Liver (tissue), 9 donors: ENCODE measurements around the gene MYOZ2. TPM values are rescaled to one million over a fixed set of nuclear protein-coding genes. Genes with fewer than 3 reads are reported as not detected.

Experiments used
- DNase-seq: peaks from one replicate; pipeline ENCODE4 v3.0.0-alpha.2; 2017; ENCODE audit warnings: low spot score
- H3K27ac ChIP-seq, 2 donors: one replicate each; pipeline ENCODE4 v1.7.0; 2013; ENCODE audit warnings: inconsistent platforms in 2 of 2, low read length in 2 of 2, control low read depth in 1 of 2, low read depth in 1 of 2, mild to moderate bottlenecking in 1 of 2
- H3K27me3 ChIP-seq, 4 donors: one replicate each; pipeline versions ENCODE4 v1.6.1 to v1.7.0; 2013; ENCODE audit warnings: low read length in 3 of 4, inconsistent platforms in 1 of 4, mild to moderate bottlenecking in 1 of 4, moderate library complexity in 1 of 4; ENCODE audit not compliant: control insufficient read depth in 4 of 4, insufficient read depth in 4 of 4
- H3K36me3 ChIP-seq, 4 donors: one replicate each; pipeline versions ENCODE4 v1.6.1 to v1.7.0; 2013; ENCODE audit warnings: low read length in 3 of 4, mild to moderate bottlenecking in 3 of 4, low read depth in 1 of 4, moderate library complexity in 1 of 4; ENCODE audit not compliant: control insufficient read depth in 4 of 4, insufficient read depth in 3 of 4
- H3K4me1 ChIP-seq, 4 donors: one replicate each; pipeline versions ENCODE4 v1.6.1 to v1.7.0; 2013; ENCODE audit warnings: low read length in 3 of 4, mild to moderate bottlenecking in 3 of 4, moderate library complexity in 1 of 4; ENCODE audit not compliant: control insufficient read depth in 4 of 4, insufficient read depth in 4 of 4
- H3K4me3 ChIP-seq, 3 donors: one replicate each; pipeline versions ENCODE4 v1.6.1 to v1.7.0; 2013; ENCODE audit warnings: low read length in 3 of 3, control low read depth in 1 of 3, low read depth in 1 of 3, mild to moderate bottlenecking in 1 of 3
- H3K9ac ChIP-seq, 2 donors: one replicate each; pipeline ENCODE4 v1.7.0; 2013; ENCODE audit warnings: low read length in 2 of 2, mild to moderate bottlenecking in 2 of 2, moderate library complexity in 2 of 2, control low read depth in 1 of 2, low read depth in 1 of 2
- H3K9me3 ChIP-seq, 4 donors: one replicate each; pipeline versions ENCODE4 v1.6.1 to v1.7.0; 2013; ENCODE audit warnings: low read length in 3 of 4; ENCODE audit not compliant: control insufficient read depth in 4 of 4
- CTCF ChIP-seq: fragments of 150-350 bp; IDR thresholded peaks from 2 replicates; pipeline ENCODE4 v1.5.1; 2017; ENCODE audit warnings: improper control_type of control experiment, low read depth, low read length; ENCODE audit not compliant: missing input control
- EGR1 ChIP-seq, 2 donors: IDR thresholded peaks; 2 replicates each; pipeline ENCODE4 v1.6.1; 2016 to 2018; ENCODE audit warnings: antibody characterized with exemption in 2 of 2, low read depth in 2 of 2
- FOXA1 ChIP-seq: IDR thresholded peaks from 2 replicates; pipeline ENCODE4 v1.6.1; 2016; ENCODE audit warnings: antibody characterized with exemption
- FOXA2 ChIP-seq: IDR thresholded peaks from 2 replicates; pipeline ENCODE4 v1.6.1; 2016; ENCODE audit warnings: antibody characterized with exemption
- GABPA ChIP-seq, 2 donors: IDR thresholded peaks in 1 of 2; conservative IDR thresholded peaks in 1 of 2; 2 replicates each; pipeline ENCODE4 v1.6.1; 2016; ENCODE audit warnings: antibody characterized with exemption in 2 of 2, mild to moderate bottlenecking in 1 of 2, moderate library complexity in 1 of 2
- HNF4A ChIP-seq, 2 donors: conservative IDR thresholded peaks; 2 replicates each; pipeline ENCODE4 v1.6.1; 2016; ENCODE audit warnings: antibody characterized with exemption in 2 of 2, mild to moderate bottlenecking in 2 of 2
- HNF4G ChIP-seq: IDR thresholded peaks from 2 replicates; pipeline ENCODE4 v1.6.1; 2016; ENCODE audit warnings: antibody characterized with exemption
- JUND ChIP-seq, 2 donors: IDR thresholded peaks; 2 replicates each; pipeline ENCODE4 v1.6.1; 2016; ENCODE audit warnings: antibody characterized with exemption in 2 of 2
- NR2F2 ChIP-seq: IDR thresholded peaks from 2 replicates; pipeline ENCODE4 v1.6.1; 2016; ENCODE audit warnings: antibody characterized with exemption
- RAD21 ChIP-seq, 2 donors: IDR thresholded peaks; 2 replicates each; pipeline ENCODE4 v1.6.1; 2016; ENCODE audit warnings: antibody characterized with exemption in 2 of 2, mild to moderate bottlenecking in 2 of 2
- REST ChIP-seq: IDR thresholded peaks from 2 replicates; pipeline ENCODE4 v1.6.1; 2016; ENCODE audit warnings: antibody characterized with exemption, mild to moderate bottlenecking
- RXRA ChIP-seq, 2 donors: IDR thresholded peaks; 2 replicates each; pipeline ENCODE4 v1.6.1; 2017 to 2018; ENCODE audit warnings: antibody characterized with exemption in 2 of 2, mild to moderate bottlenecking in 1 of 2
- SP1 ChIP-seq: IDR thresholded peaks from 2 replicates; pipeline ENCODE4 v1.6.1; 2018; ENCODE audit warnings: antibody characterized with exemption, mild to moderate bottlenecking
- TAF1 ChIP-seq: conservative IDR thresholded peaks from 2 replicates; pipeline ENCODE4 v1.6.1; 2016; ENCODE audit warnings: antibody characterized with exemption, mild to moderate bottlenecking
- YY1 ChIP-seq: IDR thresholded peaks from 2 replicates; pipeline ENCODE4 v1.6.1; 2016; ENCODE audit warnings: antibody characterized with exemption, mild to moderate bottlenecking
- ZBTB33 ChIP-seq: IDR thresholded peaks from 2 replicates; pipeline ENCODE4 v1.6.1; 2016; ENCODE audit warnings: antibody characterized with exemption
- WGBS: extraction: QIAGEN DNeasy Blood & Tissue Kit; methylation state at CpG from one replicate; pipeline ENCODE4 v1.1.7; 2013; 5-methylcytosine and 5-hydroxymethylcytosine counted together
- polyA plus RNA-seq, 2 donors: library from polyadenylated mRNA; stranded (reverse) in 1 of 2; unstranded in 1 of 2; fragments of 200-250 nt in 1 of 2; fragments of >200 nt in 1 of 2; fragmentation: Nextera tagmentation in 1 of 2; extraction: Ambion mirVana in 1 of 2; gene quantifications; one replicate each; pipeline versions ENCODE4 v1.2.1 to v1.2.3, GENCODE V29; 2013 to 2015
- total RNA-seq, 2 donors: library from RNA; depleted of rRNA; stranded (reverse); fragments of >200 nt; gene quantifications; one replicate each; pipeline ENCODE4 v1.2.3, GENCODE V29; 2014
- TF ChIP-seq, protein P1 (sequence below): IDR thresholded peaks from 2 replicates; pipeline ENCODE4 v1.6.1; 2016; ENCODE audit warnings: antibody characterized with exemption
- TF ChIP-seq, protein P2 (sequence below): IDR thresholded peaks from 2 replicates; pipeline ENCODE4 v1.6.1; 2016; ENCODE audit warnings: antibody characterized with exemption
- donor health status: healthy.
- donor health status: healthy.
- donor health status: healthy.
- donor health status: healthy.
- donor health status: healthy.

The MYOZ2 gene
- total and polyA plus RNA-seq, 4 donors, result 0.03 to 0.08 TPM; not detected in 2

DNA sequence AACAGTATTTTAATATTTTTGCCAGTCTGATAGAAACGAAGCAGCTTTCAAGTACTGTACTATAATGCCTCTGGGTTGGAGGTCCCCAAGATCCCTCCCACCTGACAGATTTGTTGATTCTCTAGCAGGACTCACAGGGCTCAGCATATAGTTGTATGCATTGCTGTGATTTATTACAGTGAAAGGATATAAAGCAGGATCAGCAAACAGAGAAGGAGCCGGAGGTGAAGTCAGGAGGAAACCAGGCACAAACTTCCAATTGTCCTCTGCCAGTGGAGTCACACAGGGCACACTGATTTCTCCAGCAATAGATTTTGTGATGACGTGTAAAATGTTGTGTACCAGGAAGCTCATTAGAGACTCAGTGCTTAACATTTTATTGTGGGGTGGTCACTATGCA lies 95.9 kb downstream of the MYOZ2 start (continued):
- no peak for TF ChIP-seq HNF4G
- no peak for TF ChIP-seq NR2F2
- no peak for TF ChIP-seq RAD21 (IDR thresholded peaks at IDR 0.05)
- TF ChIP-seq, protein P1, sequence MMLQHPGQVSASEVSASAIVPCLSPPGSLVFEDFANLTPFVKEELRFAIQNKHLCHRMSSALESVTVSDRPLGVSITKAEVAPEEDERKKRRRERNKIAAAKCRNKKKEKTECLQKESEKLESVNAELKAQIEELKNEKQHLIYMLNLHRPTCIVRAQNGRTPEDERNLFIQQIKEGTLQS, result no peak

- peaks cover 0 to 14% (median 5%) of the 10 kb centered on the region in 4 donors for H3K36me3 ChIP-seq
- H3K9me3 ChIP-seq, result no peaks in the 10 kb centered on the region
- no peak overlapping the region for H3K9ac ChIP-seq
- TF ChIP-seq, protein P1, result no peak
- no peak for TF ChIP-seq NR2F2
- no peak for TF ChIP-seq HNF4G
- no peak for TF ChIP-seq HNF4A (conservative IDR thresholded peaks at IDR 0.05)
- TF ChIP-seq REST, result no peak
- no peak for TF ChIP-seq GABPA (IDR thresholded peaks at IDR 0.05 in 1 of 2, conservative IDR thresholded peaks at IDR 0.05 in 1 of 2)
- no peak for TF ChIP-seq RXRA (IDR thresholded peaks at IDR 0.05)
- TF ChIP-seq FOXA1, result no peak
- no peak for TF ChIP-seq SP1
- TF ChIP-seq YY1, result no peak
- 98% methylated on average over 1 of the region's 1 CpG for WGBS
- no peak for DNase-seq
- H3K27ac ChIP-seq, result no peak overlapping the region
- peaks cover 0 to 4% (median 1%) of the 10 kb centered on the region in 4 donors for H3K4me1 ChIP-seq
- no peaks in the 10 kb centered on the region for H3K27me3 ChIP-seq
- H3K4me3 ChIP-seq, result no peak overlapping the region
Observed at GRCh38 chr4:119232286-119232685, 96.7 kb downstream of the MYOZ2 start.

DNA sequence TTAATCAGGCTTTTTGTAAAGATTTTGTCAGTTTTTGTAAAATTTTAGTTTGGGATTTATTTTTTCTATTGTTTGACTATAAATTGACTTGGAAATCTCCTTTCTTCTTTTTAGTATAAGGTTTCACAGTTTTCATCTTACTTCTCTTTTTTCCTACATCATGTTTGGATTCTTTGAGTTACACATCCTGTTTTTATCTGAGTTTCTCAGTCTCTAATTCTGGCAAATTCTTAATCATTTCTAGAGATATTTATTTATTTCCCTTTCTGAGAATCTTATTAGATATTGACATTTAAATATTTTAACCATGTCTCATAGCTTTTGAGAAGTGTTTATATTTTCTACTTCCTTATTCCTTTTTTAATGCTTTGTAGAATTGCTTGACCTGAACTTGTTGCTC lies 97.6 kb downstream of the MYOZ2 start:
- Histone ChIP-seq H3K4me1 (peaks cover 0 to 3% (median 1%) of the 10 kb centered on the region in 4 donors), H3K9me3 (no peaks in the 10 kb centered on the region), H3K4me3 (no peak overlapping the region), H3K27ac (no peak overlapping the region), H3K9ac (no peak overlapping the region), H3K27me3 (no peaks in the 10 kb centered on the region), H3K36me3 (peaks cover 0 to 14% (median 5%) of the 10 kb centered on the region in 4 donors)
- no peak for DNase-seq
- TF ChIP-seq HNF4G (no peak), NR2F2 (no peak), EGR1 (IDR thresholded peaks at IDR 0.05; ENCODE audit: low read depth in 2 of 2) (no peak), RAD21 (IDR thresholded peaks at IDR 0.05) (no peak), GABPA (IDR thresholded peaks at IDR 0.05 in 1 of 2, conservative IDR thresholded peaks at IDR 0.05 in 1 of 2) (no peak), TAF1 (no peak), REST (no peak), JUND (IDR thresholded peaks at IDR 0.05) (no peak), SP1 (no peak), RXRA (IDR thresholded peaks at IDR 0.05) (no peak), FOXA2 (no peak), CTCF (no peak), HNF4A (conservative IDR thresholded peaks at IDR 0.05) (no peak), ZBTB33 (no peak), YY1 (no peak), FOXA1 (no peak)
- TF ChIP-seq, protein P2, sequence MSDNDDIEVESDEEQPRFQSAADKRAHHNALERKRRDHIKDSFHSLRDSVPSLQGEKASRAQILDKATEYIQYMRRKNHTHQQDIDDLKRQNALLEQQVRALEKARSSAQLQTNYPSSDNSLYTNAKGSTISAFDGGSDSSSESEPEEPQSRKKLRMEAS, result no peak
- TF ChIP-seq, protein P1, result no peak
